ENCODE data around the gene POLH.

The POLH gene

GRCh38 chr6:43604174-43604573, 28.2 kb downstream of the POLH start:
- Histone ChIP-seq H3K9me3 (ENCODE audit: insufficient read depth, low read length) (no peaks in the 10 kb centered on the region), H3K4me1 (ENCODE audit: insufficient read depth, insufficient read length) (no peaks in the 10 kb centered on the region), H3K27me3 (ENCODE audit: insufficient read depth, insufficient read length) (no peaks in the 10 kb centered on the region), H3K9ac (ENCODE audit: insufficient read length, low read depth) (no peak overlapping the region), H3K4me3 (ENCODE audit: insufficient read length, low read depth) (no peak overlapping the region), H3K36me3 (ENCODE audit: insufficient read depth, insufficient read length, low read length) (peaks cover 33% of the 10 kb centered on the region)
- DNase-seq (ENCODE audit: low read depth, low spot score), result no peak
- TF ChIP-seq SUZ12 (IDR thresholded peaks at IDR 0.05; ENCODE audit: extremely low read depth, insufficient read depth, insufficient read length) (no peak), ZNF274 (IDR thresholded peaks at IDR 0.05; ENCODE audit: low read depth, low read length) (no peak), YY1 (IDR thresholded peaks at IDR 0.05; ENCODE audit: insufficient read depth, insufficient read length) (no peak)

- DNase-seq (ENCODE audit: low read depth, low spot score), result no peak
- H3K4me1 ChIP-seq (ENCODE audit: insufficient read depth, insufficient read length), result no peaks in the 10 kb centered on the region
- H3K9ac ChIP-seq (ENCODE audit: insufficient read length, low read depth), result no peak overlapping the region
- H3K9me3 ChIP-seq (ENCODE audit: insufficient read depth, low read length), result no peaks in the 10 kb centered on the region
- no peak overlapping the region for H3K4me3 ChIP-seq (ENCODE audit: insufficient read length, low read depth)
- TF ChIP-seq ZNF274 (IDR thresholded peaks at IDR 0.05; ENCODE audit: low read depth, low read length) (no peak), SUZ12 (IDR thresholded peaks at IDR 0.05; ENCODE audit: extremely low read depth, insufficient read depth, insufficient read length) (no peak), YY1 (IDR thresholded peaks at IDR 0.05; ENCODE audit: insufficient read depth, insufficient read length) (no peak)
- peaks cover 33% of the 10 kb centered on the region for H3K36me3 ChIP-seq (ENCODE audit: insufficient read depth, insufficient read length, low read length)
- H3K27me3 ChIP-seq (ENCODE audit: insufficient read depth, insufficient read length), result no peaks in the 10 kb centered on the region
Observed at GRCh38 chr6:43606019-43606418, 30.0 kb downstream of the POLH start.

GRCh38 chr6:43608310-43608763, 32.4 kb downstream of the POLH start:
- H3K27me3 ChIP-seq (ENCODE audit: insufficient read depth, insufficient read length), result no peaks in the 10 kb centered on the region
- no peaks in the 10 kb centered on the region for H3K4me1 ChIP-seq (ENCODE audit: insufficient read depth, insufficient read length)
- H3K4me3 ChIP-seq (ENCODE audit: insufficient read length, low read depth), result no peak overlapping the region
- peaks cover 27% of the 10 kb centered on the region for H3K36me3 ChIP-seq (ENCODE audit: insufficient read depth, insufficient read length, low read length)
- H3K9ac ChIP-seq (ENCODE audit: insufficient read length, low read depth), result no peak overlapping the region
- DNase-seq (ENCODE audit: low read depth, low spot score), result peak; percentile 76
- TF ChIP-seq YY1 (IDR thresholded peaks at IDR 0.05; ENCODE audit: insufficient read depth, insufficient read length) (no peak), ZNF274 (IDR thresholded peaks at IDR 0.05; ENCODE audit: low read depth, low read length) (no peak), SUZ12 (IDR thresholded peaks at IDR 0.05; ENCODE audit: extremely low read depth, insufficient read depth, insufficient read length) (no peak)
- no peaks in the 10 kb centered on the region for H3K9me3 ChIP-seq (ENCODE audit: insufficient read depth, low read length)

- no peaks in the 10 kb centered on the region for H3K27me3 ChIP-seq (ENCODE audit: insufficient read depth, insufficient read length)
- no peak overlapping the region for H3K9ac ChIP-seq (ENCODE audit: insufficient read length, low read depth)
- no peak overlapping the region for H3K4me3 ChIP-seq (ENCODE audit: insufficient read length, low read depth)
- H3K4me1 ChIP-seq (ENCODE audit: insufficient read depth, insufficient read length), result no peaks in the 10 kb centered on the region
- no peaks in the 10 kb centered on the region for H3K9me3 ChIP-seq (ENCODE audit: insufficient read depth, low read length)
- DNase-seq (ENCODE audit: low read depth, low spot score), result no peak
- peaks cover 27% of the 10 kb centered on the region for H3K36me3 ChIP-seq (ENCODE audit: insufficient read depth, insufficient read length, low read length)
- TF ChIP-seq SUZ12 (IDR thresholded peaks at IDR 0.05; ENCODE audit: extremely low read depth, insufficient read depth, insufficient read length) (no peak), ZNF274 (IDR thresholded peaks at IDR 0.05; ENCODE audit: low read depth, low read length) (no peak)
Observed at GRCh38 chr6:43608807-43609206, 32.8 kb downstream of the POLH start.

- Histone ChIP-seq H3K27me3 (ENCODE audit: insufficient read depth, insufficient read length) (no peaks in the 10 kb centered on the region), H3K4me3 (ENCODE audit: insufficient read length, low read depth) (no peak overlapping the region), H3K9ac (ENCODE audit: insufficient read length, low read depth) (no peak overlapping the region), H3K36me3 (ENCODE audit: insufficient read depth, insufficient read length, low read length) (peaks cover 30% of the 10 kb centered on the region), H3K4me1 (ENCODE audit: insufficient read depth, insufficient read length) (no peaks in the 10 kb centered on the region), H3K9me3 (ENCODE audit: insufficient read depth, low read length) (no peaks in the 10 kb centered on the region)
- TF ChIP-seq YY1 (IDR thresholded peaks at IDR 0.05; ENCODE audit: insufficient read depth, insufficient read length), result no peak
- no peak for TF ChIP-seq ZNF274 (IDR thresholded peaks at IDR 0.05; ENCODE audit: low read depth, low read length)
- DNase-seq (ENCODE audit: low read depth, low spot score), result no peak
Observed at GRCh38 chr6:43609402-43609801, 33.4 kb downstream of the POLH start.

GRCh38 chr6:43610431-43610830, 34.4 kb downstream of the POLH start:
- Histone ChIP-seq H3K9ac (ENCODE audit: insufficient read length, low read depth) (no peak overlapping the region), H3K4me1 (ENCODE audit: insufficient read depth, insufficient read length) (no peaks in the 10 kb centered on the region), H3K9me3 (ENCODE audit: insufficient read depth, low read length) (no peaks in the 10 kb centered on the region), H3K27me3 (ENCODE audit: insufficient read depth, insufficient read length) (no peaks in the 10 kb centered on the region), H3K4me3 (ENCODE audit: insufficient read length, low read depth) (no peak overlapping the region), H3K36me3 (ENCODE audit: insufficient read depth, insufficient read length, low read length) (peaks cover 28% of the 10 kb centered on the region)
- TF ChIP-seq YY1 (IDR thresholded peaks at IDR 0.05; ENCODE audit: insufficient read depth, insufficient read length) (no peak), SUZ12 (IDR thresholded peaks at IDR 0.05; ENCODE audit: extremely low read depth, insufficient read depth, insufficient read length) (no peak), ZNF274 (IDR thresholded peaks at IDR 0.05; ENCODE audit: low read depth, low read length) (no peak)
- no peak for DNase-seq (ENCODE audit: low read depth, low spot score)

- TF ChIP-seq YY1 (IDR thresholded peaks at IDR 0.05; ENCODE audit: insufficient read depth, insufficient read length) (no peak), ZNF274 (IDR thresholded peaks at IDR 0.05; ENCODE audit: low read depth, low read length) (no peak)
- no peak for DNase-seq (ENCODE audit: low read depth, low spot score)
- Histone ChIP-seq H3K9ac (ENCODE audit: insufficient read length, low read depth) (no peak overlapping the region), H3K36me3 (ENCODE audit: insufficient read depth, insufficient read length, low read length) (peaks cover 31% of the 10 kb centered on the region), H3K4me3 (ENCODE audit: insufficient read length, low read depth) (no peak overlapping the region), H3K27me3 (ENCODE audit: insufficient read depth, insufficient read length) (no peaks in the 10 kb centered on the region), H3K4me1 (ENCODE audit: insufficient read depth, insufficient read length) (no peaks in the 10 kb centered on the region), H3K9me3 (ENCODE audit: insufficient read depth, low read length) (no peaks in the 10 kb centered on the region)
Observed at GRCh38 chr6:43613721-43614395, 37.9 kb downstream of the POLH start.

Measured in NT2/D1 (cell line).